HG02943 (cell line): ENCODE data around the gene RPS3.
"Not testable (repeated sequence)": the region's sequence is repeated elsewhere in the genome, so short reads cannot be mapped to it uniquely, and the experiment has no call there.

Source experiments
- ATAC-seq: cut with Tn5 transposase; IDR thresholded peaks from one replicate; pipeline ENCODE4 v1.9.1; 2021; ENCODE audit warnings: mild to moderate bottlenecking, low read depth, moderate library complexity; ENCODE audit not compliant: unreplicated experiment

RPS3 gene

GRCh38 chr11:75378776-75379175 is 20.5 kb upstream of the RPS3 start:
- ATAC-seq: not testable (repeated sequence)

GRCh38 chr11:75380245-75380644 is 19.1 kb upstream of the RPS3 start:
- no peak for ATAC-seq

GRCh38 chr11:75380716-75381420 is 18.4 kb upstream of the RPS3 start:
- ATAC-seq: no peak

GRCh38 chr11:75383246-75383645 is 16.1 kb upstream of the RPS3 start:
- no peak for ATAC-seq

GRCh38 chr11:75384438-75385080 is 14.8 kb upstream of the RPS3 start:
- ATAC-seq: no peak

GRCh38 chr11:75386942-75387630 is 12.2 kb upstream of the RPS3 start:
- ATAC-seq: no peak

GRCh38 chr11:75387736-75388294 is 11.5 kb upstream of the RPS3 start:
- ATAC-seq: no peak

- no peak for ATAC-seq
Observed at GRCh38 chr11:75388386-75389275, 10.7 kb upstream of the RPS3 start.

GRCh38 chr11:75389276-75389605 is 10.1 kb upstream of the RPS3 start:
- ATAC-seq: no peak

GRCh38 chr11:75389925-75390324 is 9.4 kb upstream of the RPS3 start:
- no peak for ATAC-seq

GRCh38 chr11:75394085-75394840 is 5.1 kb upstream of the RPS3 start:
- no peak for ATAC-seq

- peak; percentile 4 for ATAC-seq
Observed at GRCh38 chr11:75398906-75399305, 412 bp upstream of the RPS3 start.

GRCh38 chr11:75400146-75400865 is 988 bp downstream of the RPS3 start:
- ATAC-seq: no peak

GRCh38 chr11:75402002-75402773 is 2.9 kb downstream of the RPS3 start:
- ATAC-seq: no peak

GRCh38 chr11:75403037-75403436 is 3.7 kb downstream of the RPS3 start:
- ATAC-seq: no peak

- ATAC-seq: no peak
Observed at GRCh38 chr11:75403983-75404658, 4.8 kb downstream of the RPS3 start.

GRCh38 chr11:75406338-75406777 is 7.0 kb downstream of the RPS3 start:
- no peak for ATAC-seq

- no peak for ATAC-seq
Observed at GRCh38 chr11:75408957-75409219, 9.6 kb downstream of the RPS3 start.
